IPS-15b (cell line): ENCODE measurements around the gene CACNB4.

Experiments
- H3K27me3 ChIP-seq: one replicate; pipeline ENCODE4 v1.6.1; 2013; ENCODE audit warnings: low read length; ENCODE audit not compliant: control insufficient read depth, insufficient read depth
- H3K36me3 ChIP-seq: one replicate; pipeline ENCODE4 v1.6.1; 2013; ENCODE audit warnings: low read length; ENCODE audit not compliant: control insufficient read depth, insufficient read depth
- H3K4me1 ChIP-seq: one replicate; pipeline ENCODE4 v1.6.1; 2013; ENCODE audit warnings: mild to moderate bottlenecking, low read length; ENCODE audit not compliant: control insufficient read depth, insufficient read depth
- H3K4me3 ChIP-seq: one replicate; pipeline ENCODE4 v1.5.1; 2013; ENCODE audit warnings: low read depth, low read length
- H3K9ac ChIP-seq: one replicate; pipeline ENCODE4 v1.6.1; 2013; ENCODE audit warnings: low read depth, mild to moderate bottlenecking, low read length
- H3K9me3 ChIP-seq: one replicate; pipeline ENCODE4 v1.6.1; 2013; ENCODE audit warnings: mild to moderate bottlenecking, low read length; ENCODE audit not compliant: control insufficient read depth, insufficient read depth

Gene CACNB4

DNA sequence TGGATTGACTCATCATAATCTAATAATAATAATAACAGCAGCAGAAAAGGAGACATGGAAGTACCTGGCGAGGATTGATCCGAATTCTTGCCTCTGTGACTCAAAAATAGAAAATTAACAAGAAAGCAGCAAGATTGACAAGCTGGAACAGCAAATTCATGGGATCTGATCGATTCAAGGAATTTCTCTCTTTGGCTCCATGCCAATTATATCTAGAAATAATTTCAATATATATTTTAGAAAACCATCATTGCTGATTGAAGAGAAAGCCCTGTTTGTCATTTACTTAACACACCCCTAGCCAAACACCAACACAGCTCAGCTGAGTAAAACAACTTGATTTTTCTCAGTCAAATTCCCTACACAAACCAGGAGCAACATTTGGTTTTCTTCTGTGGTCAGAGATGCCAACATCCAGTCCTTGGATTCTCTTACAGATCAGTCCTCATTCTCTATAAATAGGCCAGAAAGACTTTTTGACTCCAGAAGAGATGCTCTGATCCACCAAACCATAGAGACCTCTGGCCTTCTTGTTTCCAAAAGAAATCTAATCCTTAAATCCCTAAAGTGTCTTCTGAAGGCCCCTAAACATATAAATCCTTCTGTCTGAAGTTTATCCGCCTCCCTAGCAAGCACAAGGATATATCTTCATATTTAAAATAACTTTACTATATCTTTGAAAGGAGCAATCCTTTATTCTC, 129.9 kb downstream of the CACNB4 start:
- H3K4me3 ChIP-seq, result no peak overlapping the region
- no peak overlapping the region for H3K9ac ChIP-seq
- no peaks in the 10 kb centered on the region for H3K9me3 ChIP-seq
- H3K27me3 ChIP-seq, result no peaks in the 10 kb centered on the region
- no peaks in the 10 kb centered on the region for H3K36me3 ChIP-seq
- H3K4me1 ChIP-seq, result peaks cover 4% of the 10 kb centered on the region

DNA sequence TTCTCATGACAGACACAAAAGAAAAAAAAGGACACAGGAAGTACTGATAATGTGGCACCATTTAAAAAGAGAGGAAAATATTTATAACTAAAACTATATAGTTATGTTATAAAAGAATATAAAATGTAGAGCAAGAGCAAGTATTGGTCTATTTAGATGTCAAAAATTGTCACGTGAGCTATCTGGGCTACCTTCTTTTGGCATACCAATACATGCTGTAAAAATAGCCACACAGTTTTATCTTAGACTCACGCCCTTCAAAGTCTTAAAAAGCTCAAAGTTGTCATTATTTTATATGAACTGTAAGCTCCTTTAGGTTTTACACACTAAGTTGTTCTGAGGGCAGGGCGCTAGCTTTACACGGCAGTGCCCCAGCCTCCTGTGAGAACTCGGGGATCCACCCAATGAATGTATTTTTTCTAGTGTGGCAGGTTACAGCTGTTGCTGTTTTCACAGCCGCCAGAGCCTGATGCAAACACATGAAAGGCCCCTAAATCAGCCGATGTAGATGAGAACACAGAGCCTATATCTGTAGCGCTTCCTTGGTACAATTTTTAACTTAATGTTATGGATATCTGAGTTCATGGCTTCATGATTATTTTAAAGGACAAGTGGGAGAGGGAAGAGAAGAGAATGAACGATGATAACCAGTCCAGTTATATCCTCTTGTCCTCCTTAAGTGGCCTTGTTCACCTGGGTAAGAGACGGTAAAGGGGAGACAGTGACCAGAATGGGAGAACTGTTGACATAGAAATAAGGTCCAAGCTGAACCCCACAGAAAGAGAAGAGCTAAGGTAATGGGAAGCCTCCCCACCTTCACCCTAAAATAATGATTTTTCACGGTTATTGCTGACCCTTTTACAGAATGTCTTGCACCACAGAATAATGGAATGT, 130.8 kb downstream of the CACNB4 start:
- H3K4me1 ChIP-seq, result no peaks in the 10 kb centered on the region
- H3K9ac ChIP-seq, result no peak overlapping the region
- H3K27me3 ChIP-seq, result no peaks in the 10 kb centered on the region
- H3K9me3 ChIP-seq, result no peaks in the 10 kb centered on the region
- H3K4me3 ChIP-seq, result no peak overlapping the region
- H3K36me3 ChIP-seq, result no peaks in the 10 kb centered on the region

GRCh38 chr2:151965884-151966283, 133.0 kb downstream of the CACNB4 start:
- Histone ChIP-seq H3K36me3 (no peaks in the 10 kb centered on the region), H3K9me3 (no peaks in the 10 kb centered on the region), H3K27me3 (no peaks in the 10 kb centered on the region), H3K9ac (no peak overlapping the region), H3K4me1 (no peaks in the 10 kb centered on the region), H3K4me3 (no peak overlapping the region)

GRCh38 chr2:151961558-151961957, 137.3 kb downstream of the CACNB4 start:
- H3K36me3 ChIP-seq, result no peaks in the 10 kb centered on the region

GRCh38 chr2:151959238-151959637, 139.6 kb downstream of the CACNB4 start:
- Histone ChIP-seq H3K9me3 (no peaks in the 10 kb centered on the region), H3K4me3 (no peak overlapping the region), H3K27me3 (no peaks in the 10 kb centered on the region), H3K4me1 (no peaks in the 10 kb centered on the region), H3K36me3 (no peaks in the 10 kb centered on the region), H3K9ac (no peak overlapping the region)

More at GRCh38 chr2:151961558-151961957, 137.3 kb downstream of the CACNB4 start:
- Histone ChIP-seq H3K4me3 (no peak overlapping the region), H3K27me3 (no peaks in the 10 kb centered on the region), H3K9ac (no peak overlapping the region), H3K9me3 (no peaks in the 10 kb centered on the region), H3K4me1 (no peaks in the 10 kb centered on the region)

DNA sequence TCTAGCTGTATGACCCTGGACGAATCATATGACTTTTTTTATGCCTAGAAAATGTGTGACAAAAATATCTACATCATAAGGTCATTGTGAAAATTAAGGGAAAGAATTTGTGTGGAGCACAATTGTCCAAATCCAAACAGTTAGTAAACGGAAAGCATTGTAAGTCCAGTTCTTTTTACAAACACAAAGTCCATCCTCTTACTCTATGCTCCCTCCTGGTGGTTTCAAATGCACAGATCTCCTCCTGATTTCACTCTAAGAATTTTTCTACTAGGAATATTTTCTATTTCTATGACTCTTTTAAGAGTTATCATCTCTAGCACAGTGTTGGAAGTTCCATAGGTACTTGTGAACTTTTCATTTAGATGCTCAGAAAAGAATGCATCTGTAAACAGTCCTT, 145.4 kb downstream of the CACNB4 start:
- no peaks in the 10 kb centered on the region for H3K36me3 ChIP-seq
- no peak overlapping the region for H3K4me3 ChIP-seq
- H3K27me3 ChIP-seq, result no peaks in the 10 kb centered on the region
- H3K9ac ChIP-seq, result no peak overlapping the region
- H3K4me1 ChIP-seq, result no peaks in the 10 kb centered on the region
- no peaks in the 10 kb centered on the region for H3K9me3 ChIP-seq

GRCh38 chr2:151952691-151953456, 146.0 kb downstream of the CACNB4 start:
- no peaks in the 10 kb centered on the region for H3K9me3 ChIP-seq
- no peaks in the 10 kb centered on the region for H3K4me1 ChIP-seq
- no peaks in the 10 kb centered on the region for H3K27me3 ChIP-seq
- no peak overlapping the region for H3K4me3 ChIP-seq
- H3K36me3 ChIP-seq, result no peaks in the 10 kb centered on the region
- no peak overlapping the region for H3K9ac ChIP-seq

- Histone ChIP-seq H3K27me3 (no peaks in the 10 kb centered on the region), H3K9me3 (no peaks in the 10 kb centered on the region), H3K9ac (no peak overlapping the region), H3K36me3 (no peaks in the 10 kb centered on the region), H3K4me3 (no peak overlapping the region), H3K4me1 (no peaks in the 10 kb centered on the region)
Observed at GRCh38 chr2:151947813-151948165, 151.1 kb downstream of the CACNB4 start.

DNA sequence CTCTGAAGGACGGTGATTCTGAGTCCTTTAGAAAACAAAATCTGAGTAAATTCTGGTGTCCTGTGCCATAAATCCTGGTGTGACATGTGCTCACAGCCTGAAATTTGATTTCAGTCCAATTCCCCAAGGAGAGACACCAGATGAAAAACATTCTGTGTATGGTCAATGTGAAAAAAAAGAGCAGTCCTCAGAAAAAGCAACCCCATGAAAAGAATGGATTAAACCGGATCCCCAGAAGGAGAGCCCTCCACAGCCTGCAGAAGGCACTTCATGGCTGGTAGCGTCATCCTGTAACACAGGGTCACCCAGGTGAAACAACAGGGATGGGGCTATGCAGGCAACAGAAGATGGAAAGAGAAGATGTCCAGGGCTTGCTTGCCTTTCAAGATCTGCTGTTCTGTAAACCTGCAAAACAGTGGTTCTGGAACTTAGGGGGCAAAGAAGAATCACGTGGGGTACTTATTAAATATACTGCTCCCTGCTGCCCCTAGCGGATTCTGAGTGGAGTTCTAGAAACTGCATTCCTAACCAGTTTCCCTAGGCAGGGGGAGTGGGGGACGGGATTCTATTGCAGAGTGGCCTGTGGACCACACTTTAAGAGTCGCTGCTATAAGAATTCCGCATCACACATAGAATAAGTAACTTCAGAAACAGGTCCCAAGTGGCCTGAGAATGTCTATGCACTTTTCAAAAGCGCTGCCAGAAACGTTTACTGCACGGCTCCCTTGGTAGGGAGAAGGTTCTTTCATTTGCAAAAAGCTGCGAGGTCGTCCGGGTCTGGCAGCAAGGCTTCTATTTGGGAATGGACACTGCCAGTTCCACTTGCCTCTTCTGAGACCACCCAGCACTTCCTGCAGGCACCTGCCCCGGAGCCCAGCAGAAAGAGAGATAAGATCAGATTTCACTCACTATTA, 151.7 kb downstream of the CACNB4 start:
- Histone ChIP-seq H3K4me3 (peak overlapping the region; percentile 33), H3K27me3 (no peaks in the 10 kb centered on the region), H3K9me3 (no peaks in the 10 kb centered on the region), H3K9ac (no peak overlapping the region), H3K36me3 (no peaks in the 10 kb centered on the region), H3K4me1 (no peaks in the 10 kb centered on the region)

- Histone ChIP-seq H3K9ac (no peak overlapping the region), H3K9me3 (no peaks in the 10 kb centered on the region), H3K4me3 (no peak overlapping the region), H3K36me3 (no peaks in the 10 kb centered on the region), H3K27me3 (no peaks in the 10 kb centered on the region), H3K4me1 (no peaks in the 10 kb centered on the region)
Observed at GRCh38 chr2:151946250-151946884, 152.5 kb downstream of the CACNB4 start.
